Measurements from ENCODE around the gene RBM39. TPM values are rescaled to one million over a fixed set of nuclear protein-coding genes. Genes with fewer than 3 reads are reported as not detected.

The RBM39 gene
- total and polyA plus RNA-seq, 2 experiments from 2014 or later, result 259 to 413 TPM

DNA sequence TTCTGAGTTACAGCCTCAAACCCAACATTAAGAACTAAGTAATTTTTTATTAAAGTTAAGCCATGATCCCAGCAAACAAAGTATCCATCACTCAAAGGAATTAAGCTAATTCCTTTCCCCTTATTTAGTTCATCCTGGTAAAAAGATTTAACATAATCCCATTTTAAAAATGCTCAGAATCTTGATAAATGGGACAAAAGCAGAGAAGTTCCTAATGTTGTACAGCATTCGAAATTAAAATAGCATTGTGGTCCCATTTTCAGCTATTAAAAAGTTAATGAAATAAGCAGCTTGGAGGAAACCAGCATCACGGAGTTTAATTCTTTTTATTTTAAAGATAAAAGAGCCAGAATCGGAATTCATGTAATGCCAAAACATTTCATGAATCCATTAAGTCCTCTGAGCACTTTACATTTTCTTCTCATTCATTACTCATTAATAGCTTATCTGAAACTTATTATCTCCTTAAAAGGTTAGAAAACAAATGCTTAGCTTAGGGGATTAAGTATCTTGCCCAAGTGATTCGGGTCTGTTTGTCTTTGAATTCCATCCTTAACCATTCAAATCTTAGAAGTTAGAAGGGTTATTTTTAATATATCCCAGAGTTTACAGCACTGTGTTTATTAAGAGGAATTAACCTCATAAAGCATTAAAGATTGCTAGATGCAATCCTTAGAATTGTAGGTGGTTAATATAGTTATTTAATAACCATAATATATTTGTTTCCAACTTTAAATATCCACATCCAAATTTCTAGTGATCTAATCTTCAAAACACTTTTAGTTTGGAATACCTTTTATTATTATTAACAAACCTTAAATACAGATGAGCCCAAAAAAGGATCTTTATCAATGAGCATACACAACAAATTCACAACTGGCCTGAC, 11.2 kb downstream of the RBM39 start:
- Histone ChIP-seq H3K27ac (ENCODE audit: low read depth) (no peak overlapping the region), H3K27me3 (ENCODE audit: insufficient read depth) (no peaks in the 10 kb centered on the region), H3K36me3 (ENCODE audit: insufficient read depth) (peaks cover 100% of the 10 kb centered on the region), H2AFZ (no peak overlapping the region), H3K79me2 (replicated peaks; ENCODE audit: insufficient read depth) (peaks cover 100% of the 10 kb centered on the region), H3K4me3 (no peak overlapping the region), H3F3A (replicated peaks; ENCODE audit: low read depth) (peaks cover 10% of the 10 kb centered on the region), H3K9me2 (ENCODE audit: insufficient read depth) (no peaks in the 10 kb centered on the region), H3K4me2 (no peak overlapping the region), H4K20me1 (replicated peaks; ENCODE audit: insufficient read depth) (peaks cover 74% of the 10 kb centered on the region), H3K4me1 (ENCODE audit: insufficient read depth) (no peaks in the 10 kb centered on the region)
- Mint-ChIP-seq H3K36me3 (ENCODE audit: low read depth) (peaks cover 98% of the 10 kb centered on the region), H3K4me1 (peaks cover 2% of the 10 kb centered on the region; the same call in 2 of the 3 replicates), H3K9me3 (no peaks in the 10 kb centered on the region; the same call in 2 of the 3 replicates), H3K27me3 (ENCODE audit: insufficient read depth, low read depth, poor library complexity) (peaks cover 8% of the 10 kb centered on the region), H3K27ac (no peak overlapping the region), H3K4me3 (no peak overlapping the region)
- TF ChIP-seq JUNB (IDR thresholded peaks at IDR 0.05; ENCODE audit: unreplicated experiment) (no peak), CREB1 (CRISPR knock-in tag; IDR thresholded peaks at IDR 0.05; ENCODE audit: low read depth) (no peak), STAT1 (IDR thresholded peaks at IDR 0.05; ENCODE audit: unreplicated experiment) (no peak), POLR2AphosphoS5 (IDR thresholded peaks at IDR 0.05; ENCODE audit: low read depth) (no peak)
- TF ChIP-seq, protein P1, sequence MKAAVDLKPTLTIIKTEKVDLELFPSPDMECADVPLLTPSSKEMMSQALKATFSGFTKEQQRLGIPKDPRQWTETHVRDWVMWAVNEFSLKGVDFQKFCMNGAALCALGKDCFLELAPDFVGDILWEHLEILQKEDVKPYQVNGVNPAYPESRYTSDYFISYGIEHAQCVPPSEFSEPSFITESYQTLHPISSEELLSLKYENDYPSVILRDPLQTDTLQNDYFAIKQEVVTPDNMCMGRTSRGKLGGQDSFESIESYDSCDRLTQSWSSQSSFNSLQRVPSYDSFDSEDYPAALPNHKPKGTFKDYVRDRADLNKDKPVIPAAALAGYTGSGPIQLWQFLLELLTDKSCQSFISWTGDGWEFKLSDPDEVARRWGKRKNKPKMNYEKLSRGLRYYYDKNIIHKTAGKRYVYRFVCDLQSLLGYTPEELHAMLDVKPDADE (IDR thresholded peaks at IDR 0.05), result no peak
- TF ChIP-seq, protein P2, sequence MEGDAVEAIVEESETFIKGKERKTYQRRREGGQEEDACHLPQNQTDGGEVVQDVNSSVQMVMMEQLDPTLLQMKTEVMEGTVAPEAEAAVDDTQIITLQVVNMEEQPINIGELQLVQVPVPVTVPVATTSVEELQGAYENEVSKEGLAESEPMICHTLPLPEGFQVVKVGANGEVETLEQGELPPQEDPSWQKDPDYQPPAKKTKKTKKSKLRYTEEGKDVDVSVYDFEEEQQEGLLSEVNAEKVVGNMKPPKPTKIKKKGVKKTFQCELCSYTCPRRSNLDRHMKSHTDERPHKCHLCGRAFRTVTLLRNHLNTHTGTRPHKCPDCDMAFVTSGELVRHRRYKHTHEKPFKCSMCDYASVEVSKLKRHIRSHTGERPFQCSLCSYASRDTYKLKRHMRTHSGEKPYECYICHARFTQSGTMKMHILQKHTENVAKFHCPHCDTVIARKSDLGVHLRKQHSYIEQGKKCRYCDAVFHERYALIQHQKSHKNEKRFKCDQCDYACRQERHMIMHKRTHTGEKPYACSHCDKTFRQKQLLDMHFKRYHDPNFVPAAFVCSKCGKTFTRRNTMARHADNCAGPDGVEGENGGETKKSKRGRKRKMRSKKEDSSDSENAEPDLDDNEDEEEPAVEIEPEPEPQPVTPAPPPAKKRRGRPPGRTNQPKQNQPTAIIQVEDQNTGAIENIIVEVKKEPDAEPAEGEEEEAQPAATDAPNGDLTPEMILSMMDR (conservative IDR thresholded peaks at IDR 0.05; ENCODE audit: low read depth in 2 of 2), result no peak
- ATAC-seq (no peak), DNase-seq (ENCODE audit: low spot score) (no peak)

DNA sequence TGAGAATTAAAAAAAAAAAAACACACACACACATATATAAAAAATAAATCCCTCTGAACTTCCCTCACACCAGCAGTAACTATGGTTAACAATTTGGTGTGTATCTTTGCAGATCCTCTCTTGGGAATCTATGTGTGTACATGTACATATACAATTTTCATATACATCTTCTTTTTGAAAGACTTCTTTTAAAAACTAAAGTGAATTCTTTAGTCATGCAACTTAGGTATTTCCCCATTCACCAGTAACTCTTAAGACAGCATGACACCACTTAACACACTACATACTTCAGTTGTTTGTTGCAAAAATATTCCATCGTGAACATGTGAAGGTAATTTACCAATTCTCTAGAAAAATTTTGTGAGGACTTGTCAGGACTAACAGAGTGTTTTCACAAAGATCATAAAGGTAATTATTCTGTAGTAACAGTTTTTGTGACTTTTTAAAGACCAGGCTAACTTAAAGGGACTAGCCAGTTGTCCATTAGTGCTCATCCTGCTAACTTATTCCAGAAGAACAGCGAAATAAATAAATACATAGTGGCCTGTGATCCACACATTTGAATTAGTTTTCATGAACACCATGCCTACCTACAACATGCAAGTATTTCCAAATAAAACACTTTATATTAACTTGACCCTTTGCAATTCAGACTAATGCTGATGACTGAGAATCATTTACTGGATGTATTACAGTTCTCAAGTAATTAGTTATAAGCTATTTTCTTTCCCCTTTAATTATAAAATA, 12.1 kb downstream of the RBM39 start:
- Histone ChIP-seq H3K36me3 (ENCODE audit: insufficient read depth) (peaks cover 100% of the 10 kb centered on the region), H3K27ac (ENCODE audit: low read depth) (no peak overlapping the region), H4K20me1 (replicated peaks; ENCODE audit: insufficient read depth) (peaks cover 72% of the 10 kb centered on the region), H2AFZ (no peak overlapping the region), H3K9me2 (ENCODE audit: insufficient read depth) (no peaks in the 10 kb centered on the region), H3K4me2 (no peak overlapping the region), H3K4me3 (no peak overlapping the region), H3K27me3 (ENCODE audit: insufficient read depth) (no peaks in the 10 kb centered on the region), H3K4me1 (ENCODE audit: insufficient read depth) (no peaks in the 10 kb centered on the region), H3K79me2 (replicated peaks; ENCODE audit: insufficient read depth) (peaks cover 100% of the 10 kb centered on the region), H3F3A (replicated peaks; ENCODE audit: low read depth) (peaks cover 13% of the 10 kb centered on the region)
- Mint-ChIP-seq H3K27ac (no peak overlapping the region), H3K4me3 (no peak overlapping the region), H3K36me3 (ENCODE audit: low read depth) (peaks cover 98% of the 10 kb centered on the region), H3K4me1 (no peaks in the 10 kb centered on the region; the same call in 1 of the 3 replicates), H3K27me3 (ENCODE audit: insufficient read depth, low read depth, poor library complexity) (peaks cover 12% of the 10 kb centered on the region), H3K9me3 (no peaks in the 10 kb centered on the region; the same call in 2 of the 3 replicates)
- ATAC-seq (no peak), DNase-seq (ENCODE audit: low spot score) (no peak)
- no peak for TF ChIP-seq EZH2phosphoT487 (IDR thresholded peaks at IDR 0.05; ENCODE audit: unreplicated experiment)
- TF ChIP-seq ZNF331 (CRISPR knock-in tag; IDR thresholded peaks at IDR 0.05; ENCODE audit: low read depth), result no peak
- no peak for TF ChIP-seq CREB1 (CRISPR knock-in tag; IDR thresholded peaks at IDR 0.05; ENCODE audit: low read depth)
- no peak for TF ChIP-seq EZH2 (IDR thresholded peaks at IDR 0.05; ENCODE audit: low read depth, unreplicated experiment)
- TF ChIP-seq, protein P3, sequence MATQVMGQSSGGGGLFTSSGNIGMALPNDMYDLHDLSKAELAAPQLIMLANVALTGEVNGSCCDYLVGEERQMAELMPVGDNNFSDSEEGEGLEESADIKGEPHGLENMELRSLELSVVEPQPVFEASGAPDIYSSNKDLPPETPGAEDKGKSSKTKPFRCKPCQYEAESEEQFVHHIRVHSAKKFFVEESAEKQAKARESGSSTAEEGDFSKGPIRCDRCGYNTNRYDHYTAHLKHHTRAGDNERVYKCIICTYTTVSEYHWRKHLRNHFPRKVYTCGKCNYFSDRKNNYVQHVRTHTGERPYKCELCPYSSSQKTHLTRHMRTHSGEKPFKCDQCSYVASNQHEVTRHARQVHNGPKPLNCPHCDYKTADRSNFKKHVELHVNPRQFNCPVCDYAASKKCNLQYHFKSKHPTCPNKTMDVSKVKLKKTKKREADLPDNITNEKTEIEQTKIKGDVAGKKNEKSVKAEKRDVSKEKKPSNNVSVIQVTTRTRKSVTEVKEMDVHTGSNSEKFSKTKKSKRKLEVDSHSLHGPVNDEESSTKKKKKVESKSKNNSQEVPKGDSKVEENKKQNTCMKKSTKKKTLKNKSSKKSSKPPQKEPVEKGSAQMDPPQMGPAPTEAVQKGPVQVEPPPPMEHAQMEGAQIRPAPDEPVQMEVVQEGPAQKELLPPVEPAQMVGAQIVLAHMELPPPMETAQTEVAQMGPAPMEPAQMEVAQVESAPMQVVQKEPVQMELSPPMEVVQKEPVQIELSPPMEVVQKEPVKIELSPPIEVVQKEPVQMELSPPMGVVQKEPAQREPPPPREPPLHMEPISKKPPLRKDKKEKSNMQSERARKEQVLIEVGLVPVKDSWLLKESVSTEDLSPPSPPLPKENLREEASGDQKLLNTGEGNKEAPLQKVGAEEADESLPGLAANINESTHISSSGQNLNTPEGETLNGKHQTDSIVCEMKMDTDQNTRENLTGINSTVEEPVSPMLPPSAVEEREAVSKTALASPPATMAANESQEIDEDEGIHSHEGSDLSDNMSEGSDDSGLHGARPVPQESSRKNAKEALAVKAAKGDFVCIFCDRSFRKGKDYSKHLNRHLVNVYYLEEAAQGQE (IDR thresholded peaks at IDR 0.05; ENCODE audit: unreplicated experiment), result no peak
- TF ChIP-seq, protein P2 (conservative IDR thresholded peaks at IDR 0.05; ENCODE audit: low read depth in 2 of 2), result no peak
- TF ChIP-seq NANOG (IDR thresholded peaks at IDR 0.05; ENCODE audit: borderline replicate concordance), result no peak
- TF ChIP-seq ZNF114 (CRISPR knock-in tag; IDR thresholded peaks at IDR 0.05), result no peak
- TF ChIP-seq STAT1 (IDR thresholded peaks at IDR 0.05; ENCODE audit: unreplicated experiment), result no peak

Measured in GM23338 (cell line).